Lung (tissue), 12 donors: Measurements from ENCODE around the gene DYSF. TPM values are rescaled to one million over a fixed set of nuclear protein-coding genes. Genes with fewer than 3 reads are reported as not detected.

Experiments used
- ATAC-seq: fragments of 200-7000 bp; cut with Tn5 transposase; one replicate; pipeline ENCODE4 v1.9.1; 2020; ENCODE audit warnings: moderate number of reproducible peaks; ENCODE audit not compliant: insufficient read depth, low FRiP score
- DNase-seq, 3 donors: peaks; one replicate each; pipeline ENCODE4 v3.0.0-alpha.2; 2013 to 2017
- H3K27ac ChIP-seq, 2 donors: one replicate each; pipeline ENCODE4 v1.5.1; 2013; ENCODE audit warnings: mild to moderate bottlenecking in 2 of 2, moderate library complexity in 2 of 2, control low read depth in 1 of 2, inconsistent platforms in 1 of 2, low read depth in 1 of 2, low read length in 1 of 2
- H3K27me3 ChIP-seq, 3 donors: one replicate each; pipeline ENCODE4 v1.5.1; 2013; ENCODE audit warnings: low read length in 2 of 3; ENCODE audit not compliant: control insufficient read depth in 3 of 3, insufficient read depth in 3 of 3
- H3K36me3 ChIP-seq, 4 donors: one replicate each; pipeline ENCODE4 v1.5.1; 2013; ENCODE audit warnings: low read length in 4 of 4, mild to moderate bottlenecking in 1 of 4, moderate library complexity in 1 of 4; ENCODE audit not compliant: control insufficient read depth in 4 of 4, insufficient read depth in 4 of 4
- H3K4me1 ChIP-seq, 5 donors: one replicate each; pipeline ENCODE4 v1.5.1; 2013; ENCODE audit warnings: low read length in 5 of 5, mild to moderate bottlenecking in 2 of 5, moderate library complexity in 1 of 5; ENCODE audit not compliant: control insufficient read depth in 5 of 5, insufficient read depth in 5 of 5
- H3K4me3 ChIP-seq: one replicate; pipeline ENCODE4 v1.5.1; 2013; ENCODE audit warnings: mild to moderate bottlenecking, control low read depth, moderate library complexity
- H3K9ac ChIP-seq, 2 donors: one replicate each; pipeline ENCODE4 v1.5.1; 2013; ENCODE audit warnings: low read length in 2 of 2, control low read depth in 1 of 2; ENCODE audit not compliant: insufficient read depth in 1 of 2
- H3K9me3 ChIP-seq, 4 donors: one replicate each; pipeline ENCODE4 v1.5.1; 2013; ENCODE audit warnings: low read length in 3 of 4, mild to moderate bottlenecking in 1 of 4, moderate library complexity in 1 of 4; ENCODE audit not compliant: control insufficient read depth in 4 of 4, insufficient read depth in 3 of 4
- CTCF ChIP-seq: IDR thresholded peaks from 2 replicates; pipeline ENCODE4 v1.5.1; 2012; ENCODE audit warnings: mild to moderate bottlenecking; ENCODE audit errors: control extremely low read depth, extremely low read depth
- WGBS, 2 donors: extraction: QIAGEN DNeasy Blood & Tissue Kit; methylation state at CpG; one replicate each; pipeline ENCODE4 v1.1.7; 2013; 5-methylcytosine and 5-hydroxymethylcytosine counted together
- polyA plus RNA-seq, 2 donors: library from polyadenylated mRNA; stranded (reverse); fragments of 200-250 nt; gene quantifications; one replicate each; pipeline ENCODE4 v1.2.1, GENCODE V29; 2013
- total RNA-seq, 2 donors: library from RNA; depleted of rRNA in 1 of 2; stranded (reverse); fragments of >200 nt in 1 of 2; gene quantifications; one replicate each; pipeline ENCODE4 v1.2.1, GENCODE V29; 2014 to 2021
- donor health status: control.
- donor health status: control.
- donor health status: Bipolar disorder and iron deficiency.
- donor health status: healthy.
- donor health status: DM: yes; HTN: yes; CAD: no.

DYSF gene
- total and polyA plus RNA-seq, 4 donors = 12.9 to 56.2 (median 40.0) TPM

- no peaks in the 10 kb centered on the region for H3K36me3 ChIP-seq
- no peak overlapping the region for H3K27ac ChIP-seq
- H3K4me1 ChIP-seq = peaks cover 0 to 14% (median 4%) of the 10 kb centered on the region in 5 donors
- TF ChIP-seq CTCF = no peak
- H3K4me3 ChIP-seq = no peak overlapping the region
- no peaks in the 10 kb centered on the region for H3K9me3 ChIP-seq
- no peak overlapping the region for H3K9ac ChIP-seq
- DNase-seq (no peak), ATAC-seq (no peak)
- 73 to 80% methylated on average over 5 of the region's 5 CpGs for WGBS, 2 donors
- no peaks in the 10 kb centered on the region for H3K27me3 ChIP-seq
Observed at GRCh38 chr2:71704688-71705087, 251.3 kb downstream of the DYSF start.

- no peak overlapping the region for H3K4me3 ChIP-seq
- no peaks in the 10 kb centered on the region for H3K9me3 ChIP-seq
- H3K36me3 ChIP-seq = no peaks in the 10 kb centered on the region
- DNase-seq (no peak), ATAC-seq (no peak)
- H3K27ac ChIP-seq = no peak overlapping the region
- TF ChIP-seq CTCF = no peak
- H3K27me3 ChIP-seq = no peaks in the 10 kb centered on the region
- peaks cover 0 to 10% (median 4%) of the 10 kb centered on the region in 5 donors for H3K4me1 ChIP-seq
- no peak overlapping the region for H3K9ac ChIP-seq
- 91 to 93% methylated on average over 19 of the region's 19 CpGs for WGBS, 2 donors
Observed at GRCh38 chr2:71705171-71705960, 252.0 kb downstream of the DYSF start.

- Histone ChIP-seq H3K36me3 (no peaks in the 10 kb centered on the region), H3K4me3 (no peak overlapping the region), H3K4me1 (peaks cover 0 to 8% (median 4%) of the 10 kb centered on the region in 5 donors), H3K27me3 (no peaks in the 10 kb centered on the region), H3K27ac (no peak overlapping the region), H3K9me3 (no peaks in the 10 kb centered on the region), H3K9ac (no peak overlapping the region)
- TF ChIP-seq CTCF = no peak
- no peak for DNase-seq
- no peak for ATAC-seq
- WGBS, 2 donors = 69 to 81% methylated on average over 4 of the region's 4 CpGs
Observed at GRCh38 chr2:71706121-71706520, 252.8 kb downstream of the DYSF start.
